Measurements from ENCODE around the gene TFEB. TPM values are rescaled to one million over a fixed set of nuclear protein-coding genes. Genes with fewer than 3 reads are reported as not detected.

TFEB gene
- total and polyA plus RNA-seq, 2 donors from 2014 or later = 50.7 to 51.0 TPM

- H3K9me3 ChIP-seq (ENCODE audit: control insufficient read depth in 2 of 3, insufficient read depth in 1 of 3, low read length in 3 of 3) = no peaks in the 10 kb centered on the region
- intact Hi-C loops (cut with DNase I) = no loop called here
- no peaks in the 10 kb centered on the region for H3K27me3 ChIP-seq (ENCODE audit: control insufficient read depth, insufficient read depth, low read length)
- no peak overlapping the region for H3K9ac ChIP-seq (ENCODE audit: low read length in 3 of 3)
- FAIRE-seq (no peak), DNase-seq (peak in 1 of 5 donors; percentile 58)
- no peak overlapping the region for H3K4me3 ChIP-seq (ENCODE audit: low read length in 3 of 3)
- H3K36me3 ChIP-seq (ENCODE audit: control insufficient read depth in 2 of 3, insufficient read depth in 3 of 3, low read length in 3 of 3) = peaks cover 0 to 4% (median 0%) of the 10 kb centered on the region in 3 donors
- peaks cover 0 to 36% (median 12%) of the 10 kb centered on the region in 3 donors for H3K4me1 ChIP-seq (ENCODE audit: control insufficient read depth in 2 of 3, insufficient read depth in 2 of 3, low read depth in 1 of 3, low read length in 3 of 3)
- TF ChIP-seq CTCF (IDR thresholded peaks at IDR 0.05; ENCODE audit: borderline replicate concordance, extremely low read depth, insufficient read depth) = no peak
- no peak overlapping the region for H3K27ac ChIP-seq (ENCODE audit: low read depth in 2 of 2, low read length in 2 of 2)
Observed at GRCh38 chr6:41702771-41703494, 32.5 kb downstream of the TFEB start.

GRCh38 chr6:41702089-41702745, 33.2 kb downstream of the TFEB start:
- Histone ChIP-seq H3K9me3 (ENCODE audit: control insufficient read depth in 2 of 3, insufficient read depth in 1 of 3, low read length in 3 of 3) (no peaks in the 10 kb centered on the region), H3K4me1 (ENCODE audit: control insufficient read depth in 2 of 3, insufficient read depth in 2 of 3, low read depth in 1 of 3, low read length in 3 of 3) (peaks cover 0 to 33% (median 9%) of the 10 kb centered on the region in 3 donors), H3K36me3 (ENCODE audit: control insufficient read depth in 2 of 3, insufficient read depth in 3 of 3, low read length in 3 of 3) (peaks cover 0 to 4% (median 0%) of the 10 kb centered on the region in 3 donors), H3K27me3 (ENCODE audit: control insufficient read depth, insufficient read depth, low read length) (no peaks in the 10 kb centered on the region), H3K27ac (ENCODE audit: low read depth in 2 of 2, low read length in 2 of 2) (no peak overlapping the region), H3K9ac (ENCODE audit: low read length in 3 of 3) (no peak overlapping the region), H3K4me3 (ENCODE audit: low read length in 3 of 3) (no peak overlapping the region)
- no peak for FAIRE-seq
- DNase-seq = peak in 1 of 5 donors; percentile 46
- no peak for TF ChIP-seq CTCF (IDR thresholded peaks at IDR 0.05; ENCODE audit: borderline replicate concordance, extremely low read depth, insufficient read depth)
- intact Hi-C loops (cut with DNase I) = no loop called here

- Histone ChIP-seq H3K9me3 (ENCODE audit: control insufficient read depth in 2 of 3, insufficient read depth in 1 of 3, low read length in 3 of 3) (no peaks in the 10 kb centered on the region), H3K4me1 (ENCODE audit: control insufficient read depth in 2 of 3, insufficient read depth in 2 of 3, low read depth in 1 of 3, low read length in 3 of 3) (peaks cover 0 to 24% (median 9%) of the 10 kb centered on the region in 3 donors), H3K27ac (ENCODE audit: low read depth in 2 of 2, low read length in 2 of 2) (no peak overlapping the region), H3K36me3 (ENCODE audit: control insufficient read depth in 2 of 3, insufficient read depth in 3 of 3, low read length in 3 of 3) (peaks cover 0 to 4% (median 0%) of the 10 kb centered on the region in 3 donors), H3K4me3 (ENCODE audit: low read length in 3 of 3) (no peak overlapping the region), H3K9ac (ENCODE audit: low read length in 3 of 3) (no peak overlapping the region), H3K27me3 (ENCODE audit: control insufficient read depth, insufficient read depth, low read length) (no peaks in the 10 kb centered on the region)
- DNase-seq (peak in 4 of 5 donors; percentile 40 to 54 (median 43)), FAIRE-seq (no peak)
- intact Hi-C loops (cut with DNase I) = no loop called here
- no peak for TF ChIP-seq CTCF (IDR thresholded peaks at IDR 0.05; ENCODE audit: borderline replicate concordance, extremely low read depth, insufficient read depth)
Observed at GRCh38 chr6:41700463-41701347, 34.7 kb downstream of the TFEB start.
